ENCODE results near the gene NRF1.
"Not testable (repeated sequence)": the region's sequence is repeated elsewhere in the genome, so short reads cannot be mapped to it uniquely, and the experiment has no call there.

Gene NRF1

GRCh38 chr7:129571201-129571600 is 40.3 kb upstream of the NRF1 start:
- no peak for DNase-seq (ENCODE audit: low read depth)
- TF ChIP-seq, protein P1, sequence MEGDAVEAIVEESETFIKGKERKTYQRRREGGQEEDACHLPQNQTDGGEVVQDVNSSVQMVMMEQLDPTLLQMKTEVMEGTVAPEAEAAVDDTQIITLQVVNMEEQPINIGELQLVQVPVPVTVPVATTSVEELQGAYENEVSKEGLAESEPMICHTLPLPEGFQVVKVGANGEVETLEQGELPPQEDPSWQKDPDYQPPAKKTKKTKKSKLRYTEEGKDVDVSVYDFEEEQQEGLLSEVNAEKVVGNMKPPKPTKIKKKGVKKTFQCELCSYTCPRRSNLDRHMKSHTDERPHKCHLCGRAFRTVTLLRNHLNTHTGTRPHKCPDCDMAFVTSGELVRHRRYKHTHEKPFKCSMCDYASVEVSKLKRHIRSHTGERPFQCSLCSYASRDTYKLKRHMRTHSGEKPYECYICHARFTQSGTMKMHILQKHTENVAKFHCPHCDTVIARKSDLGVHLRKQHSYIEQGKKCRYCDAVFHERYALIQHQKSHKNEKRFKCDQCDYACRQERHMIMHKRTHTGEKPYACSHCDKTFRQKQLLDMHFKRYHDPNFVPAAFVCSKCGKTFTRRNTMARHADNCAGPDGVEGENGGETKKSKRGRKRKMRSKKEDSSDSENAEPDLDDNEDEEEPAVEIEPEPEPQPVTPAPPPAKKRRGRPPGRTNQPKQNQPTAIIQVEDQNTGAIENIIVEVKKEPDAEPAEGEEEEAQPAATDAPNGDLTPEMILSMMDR (IDR thresholded peaks at IDR 0.05; ENCODE audit: low read depth, low read length), result no peak
- TF ChIP-seq POLR2A (IDR thresholded peaks at IDR 0.05; ENCODE audit: extremely low read depth, insufficient read length), result no peak
- no peak for TF ChIP-seq MYC (IDR thresholded peaks at IDR 0.05; ENCODE audit: low read depth, low read length)
- no peak for TF ChIP-seq MAX (IDR thresholded peaks at IDR 0.05; ENCODE audit: low read depth, low read length)
- no peak overlapping the region for H3K4me3 ChIP-seq (ENCODE audit: low read depth, low read length)

GRCh38 chr7:129572205-129572604 is 39.3 kb upstream of the NRF1 start:
- no peak for DNase-seq (ENCODE audit: low read depth)
- TF ChIP-seq, protein P1 (IDR thresholded peaks at IDR 0.05; ENCODE audit: low read depth, low read length), result no peak
- TF ChIP-seq MAX (IDR thresholded peaks at IDR 0.05; ENCODE audit: low read depth, low read length) (no peak), POLR2A (IDR thresholded peaks at IDR 0.05; ENCODE audit: extremely low read depth, insufficient read length) (no peak), MYC (IDR thresholded peaks at IDR 0.05; ENCODE audit: low read depth, low read length) (no peak)
- no peak overlapping the region for H3K4me3 ChIP-seq (ENCODE audit: low read depth, low read length)

DNA sequence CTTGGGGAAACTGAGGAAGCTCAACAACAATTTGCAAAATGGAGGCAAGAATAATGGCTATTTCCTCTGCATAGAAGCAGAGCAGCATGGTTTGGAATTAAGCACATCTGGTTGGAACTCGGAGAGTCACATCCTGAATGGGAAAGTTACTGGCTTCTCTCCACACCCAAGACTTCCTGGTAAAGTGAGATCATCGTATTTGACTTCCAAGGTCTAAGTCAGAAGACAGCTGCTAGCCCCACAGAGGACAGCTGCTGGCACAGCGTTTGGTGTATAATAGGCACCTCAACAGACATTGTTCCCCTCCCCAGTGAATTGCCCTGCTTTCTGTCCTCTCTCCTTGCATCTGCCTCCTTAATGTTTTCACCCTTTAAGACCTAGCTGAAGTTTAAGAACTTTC is 37.0 kb upstream of the NRF1 start:
- TF ChIP-seq MYC (IDR thresholded peaks at IDR 0.05; ENCODE audit: low read depth, low read length), result no peak
- TF ChIP-seq, protein P1 (IDR thresholded peaks at IDR 0.05; ENCODE audit: low read depth, low read length), result no peak
- TF ChIP-seq POLR2A (IDR thresholded peaks at IDR 0.05; ENCODE audit: extremely low read depth, insufficient read length), result no peak
- no peak for TF ChIP-seq MAX (IDR thresholded peaks at IDR 0.05; ENCODE audit: low read depth, low read length)
- H3K4me3 ChIP-seq (ENCODE audit: low read depth, low read length), result no peak overlapping the region
- no peak for DNase-seq (ENCODE audit: low read depth)

- H3K4me3 ChIP-seq (ENCODE audit: low read depth, low read length), result no peak overlapping the region
- no peak for DNase-seq (ENCODE audit: low read depth)
- TF ChIP-seq POLR2A (IDR thresholded peaks at IDR 0.05; ENCODE audit: extremely low read depth, insufficient read length) (no peak), MYC (IDR thresholded peaks at IDR 0.05; ENCODE audit: low read depth, low read length) (no peak), MAX (IDR thresholded peaks at IDR 0.05; ENCODE audit: low read depth, low read length) (no peak)
- TF ChIP-seq, protein P1 (IDR thresholded peaks at IDR 0.05; ENCODE audit: low read depth, low read length), result no peak
These were observed 35.8 kb upstream of the NRF1 start for GRCh38 chr7:129575699-129576098.

GRCh38 chr7:129576138-129576537 is 35.4 kb upstream of the NRF1 start:
- DNase-seq (ENCODE audit: low read depth), result no peak
- TF ChIP-seq, protein P1 (IDR thresholded peaks at IDR 0.05; ENCODE audit: low read depth, low read length), result no peak
- TF ChIP-seq MYC (IDR thresholded peaks at IDR 0.05; ENCODE audit: low read depth, low read length), result no peak
- no peak for TF ChIP-seq POLR2A (IDR thresholded peaks at IDR 0.05; ENCODE audit: extremely low read depth, insufficient read length)
- no peak for TF ChIP-seq MAX (IDR thresholded peaks at IDR 0.05; ENCODE audit: low read depth, low read length)
- H3K4me3 ChIP-seq (ENCODE audit: low read depth, low read length), result no peak overlapping the region

GRCh38 chr7:129578829-129579228 is 32.7 kb upstream of the NRF1 start:
- no peak for TF ChIP-seq POLR2A (IDR thresholded peaks at IDR 0.05; ENCODE audit: extremely low read depth, insufficient read length)
- TF ChIP-seq, protein P1 (IDR thresholded peaks at IDR 0.05; ENCODE audit: low read depth, low read length), result no peak
- TF ChIP-seq MYC (IDR thresholded peaks at IDR 0.05; ENCODE audit: low read depth, low read length), result no peak
- no peak for TF ChIP-seq MAX (IDR thresholded peaks at IDR 0.05; ENCODE audit: low read depth, low read length)
- no peak overlapping the region for H3K4me3 ChIP-seq (ENCODE audit: low read depth, low read length)
- DNase-seq (ENCODE audit: low read depth), result no peak

GRCh38 chr7:129586179-129586578 is 25.3 kb upstream of the NRF1 start:
- DNase-seq (ENCODE audit: low read depth); H3K4me3 ChIP-seq (ENCODE audit: low read depth, low read length): not testable (repeated sequence)
